Globus pallidus (tissue), 1 donor: Measurements from ENCODE around the gene IPO9.

ENCODE experiments used
- DNase-seq: peaks from one replicate; pipeline ENCODE4 v3.0.0-alpha.2; 2015; ENCODE audit warnings: low spot score

The IPO9 gene

DNA sequence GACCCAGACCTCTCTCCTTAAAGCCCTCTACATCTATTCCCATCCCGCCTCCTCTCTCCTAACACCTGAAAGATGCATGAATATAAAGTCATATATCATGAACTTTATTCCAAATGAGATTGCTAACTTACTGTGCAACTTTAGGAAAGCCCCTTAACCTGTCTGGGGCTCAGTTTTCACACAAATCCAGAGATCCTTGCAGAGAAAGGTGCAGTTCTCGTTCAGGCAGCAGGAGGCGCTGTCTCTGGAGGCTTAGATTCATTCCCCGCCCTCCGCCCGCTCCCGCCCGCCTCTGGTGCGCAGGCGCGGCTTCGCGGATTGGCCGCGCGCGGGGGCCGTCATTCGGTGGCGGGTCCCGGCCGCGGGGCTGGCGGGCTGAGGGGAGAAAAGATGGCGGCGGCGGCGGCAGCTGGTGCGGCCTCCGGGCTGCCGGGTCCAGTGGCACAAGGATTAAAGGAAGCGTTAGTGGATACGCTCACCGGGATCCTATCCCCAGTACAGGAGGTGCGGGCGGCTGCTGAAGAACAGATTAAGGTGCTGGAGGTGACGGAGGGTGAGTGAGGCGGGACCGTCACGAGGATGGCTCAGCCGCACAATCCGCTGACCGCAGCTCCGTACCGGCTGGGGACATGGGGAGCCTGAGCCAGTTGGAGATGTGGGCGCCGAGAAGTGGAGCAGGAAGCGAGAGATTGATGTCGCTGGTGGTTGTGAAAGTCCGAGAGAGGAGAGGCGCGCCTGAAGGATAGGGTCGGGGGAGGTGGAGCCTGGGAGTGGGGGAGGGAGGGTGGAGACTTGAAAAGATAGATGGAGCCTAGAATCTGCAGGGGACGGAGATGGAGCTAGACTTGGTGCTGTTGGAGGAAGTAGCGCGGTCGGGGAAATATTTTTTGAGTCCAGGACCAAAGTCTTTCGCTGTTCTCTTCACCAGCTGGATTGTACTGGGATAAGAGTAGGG is at the start of gene IPO9:
Gene IPO9 (plus strand): TSS at position 338 of the 955 bp plus-strand sequence. CDS start 53 bp downstream, at position 391.
- DNase-seq, result peak; percentile 90

DNA sequence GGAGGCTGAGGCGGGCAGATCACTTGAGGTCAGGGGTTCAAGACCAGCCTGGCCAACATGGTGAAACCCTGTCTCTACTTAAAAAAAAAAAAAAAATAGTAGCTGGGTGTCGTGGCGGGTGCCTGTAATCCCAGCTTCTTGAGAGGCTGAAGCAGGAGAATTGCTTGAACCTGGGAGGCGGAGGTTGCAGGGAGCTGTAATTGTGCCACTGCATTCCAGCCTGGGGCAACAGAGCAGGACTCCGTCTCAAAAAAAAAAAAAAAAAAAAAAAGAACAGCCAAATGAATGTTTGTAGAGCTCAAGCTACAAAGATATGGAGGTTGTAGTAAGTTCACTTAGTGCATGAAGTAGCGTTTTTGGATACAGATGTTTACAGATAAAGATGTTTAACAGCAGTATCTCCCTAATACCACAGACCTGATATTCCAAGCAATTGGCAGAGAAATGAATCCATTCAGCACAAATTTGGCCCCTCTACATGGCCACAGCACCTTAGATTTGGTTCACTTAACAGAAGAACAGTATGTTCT is 49.5 kb upstream of the IPO9 start:
- no peak for DNase-seq

DNA sequence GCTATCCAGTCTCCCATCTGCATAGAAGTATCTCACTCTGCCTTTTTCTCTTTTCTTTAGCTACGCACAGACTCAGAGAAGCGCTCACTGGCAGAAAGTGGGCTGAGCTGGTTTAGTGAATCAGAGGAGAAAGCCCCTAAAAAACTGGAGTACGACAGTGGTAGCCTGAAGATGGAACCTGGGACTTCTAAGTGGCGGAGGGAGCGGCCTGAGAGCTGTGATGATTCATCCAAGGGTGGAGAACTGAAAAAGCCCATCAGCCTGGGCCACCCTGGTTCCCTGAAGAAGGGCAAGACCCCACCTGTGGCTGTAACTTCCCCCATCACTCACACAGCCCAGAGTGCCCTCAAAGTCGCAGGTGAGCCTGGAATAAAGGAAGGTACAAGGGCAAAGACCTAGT is 48.0 kb upstream of the IPO9 start:
- no peak for DNase-seq

DNA sequence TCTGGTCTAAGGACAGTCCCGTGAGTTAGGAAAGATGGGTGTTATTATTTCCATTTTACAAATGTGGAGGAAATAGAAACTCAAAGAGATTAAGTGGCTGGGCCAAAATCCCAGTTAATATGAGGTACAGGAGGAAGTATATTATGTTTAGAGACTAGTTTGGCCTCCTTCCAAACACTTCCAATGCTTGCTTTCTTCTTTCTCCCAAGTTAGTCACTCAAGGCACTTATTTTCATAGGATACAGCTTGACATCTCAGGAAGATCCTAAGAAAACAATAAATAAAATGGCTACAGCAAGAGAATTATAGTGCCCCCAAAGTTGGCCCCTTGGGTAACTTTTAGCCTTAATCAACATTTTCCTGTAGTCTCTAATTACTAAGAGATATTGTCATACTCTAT is 47.5 kb upstream of the IPO9 start:
- DNase-seq, result no peak

DNA sequence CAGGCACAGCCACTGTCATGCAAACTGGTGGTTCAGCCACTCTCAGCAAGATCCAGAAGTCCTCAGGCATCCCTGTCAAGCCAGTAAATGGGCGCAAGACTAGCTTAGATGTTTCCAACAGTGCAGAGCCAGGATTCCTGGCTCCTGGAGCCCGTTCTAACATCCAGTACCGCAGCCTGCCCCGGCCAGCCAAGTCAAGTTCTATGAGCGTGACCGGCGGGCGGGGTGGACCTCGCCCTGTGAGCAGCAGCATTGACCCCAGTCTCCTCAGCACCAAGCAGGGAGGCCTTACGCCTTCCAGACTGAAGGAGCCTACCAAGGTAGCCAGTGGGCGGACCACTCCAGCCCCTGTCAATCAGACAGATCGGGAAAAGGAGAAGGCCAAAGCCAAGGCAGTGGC is 46.6 kb upstream of the IPO9 start:
- DNase-seq, result no peak

DNA sequence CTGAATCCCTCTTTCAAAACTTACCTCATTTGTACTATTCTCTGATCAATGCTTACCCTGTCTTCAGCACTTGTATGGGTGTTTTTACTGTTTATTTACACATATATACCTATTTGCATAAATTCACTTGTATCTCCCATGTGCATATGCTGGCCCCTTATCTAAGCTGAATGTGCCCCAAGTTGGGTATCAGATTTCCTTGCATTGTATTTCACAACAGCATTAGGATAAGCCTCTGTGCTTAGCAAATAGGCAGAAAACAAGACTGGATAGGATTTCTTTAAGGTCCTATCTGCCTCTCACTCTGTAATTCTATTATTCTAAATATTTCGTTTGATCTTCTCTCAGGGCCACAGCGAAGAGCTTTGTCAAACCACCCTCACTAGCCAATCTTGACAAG is 45.9 kb upstream of the IPO9 start:
- DNase-seq, result no peak

DNA sequence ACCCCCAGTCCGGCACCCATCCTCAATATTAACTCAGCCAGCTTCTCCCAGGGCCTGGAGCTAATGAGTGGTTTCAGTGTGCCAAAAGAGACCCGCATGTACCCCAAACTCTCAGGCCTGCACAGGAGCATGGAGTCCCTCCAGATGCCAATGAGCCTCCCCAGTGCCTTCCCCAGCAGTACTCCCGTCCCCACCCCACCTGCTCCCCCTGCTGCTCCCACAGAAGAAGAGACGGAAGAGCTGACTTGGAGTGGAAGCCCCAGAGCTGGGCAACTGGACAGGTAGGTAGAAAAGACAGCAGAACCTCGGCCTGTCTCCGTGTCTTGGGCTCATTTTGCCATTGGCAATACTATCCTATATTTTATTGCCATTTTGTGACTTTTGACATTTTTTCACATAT is 45.4 kb upstream of the IPO9 start:
- DNase-seq, result no peak

DNA sequence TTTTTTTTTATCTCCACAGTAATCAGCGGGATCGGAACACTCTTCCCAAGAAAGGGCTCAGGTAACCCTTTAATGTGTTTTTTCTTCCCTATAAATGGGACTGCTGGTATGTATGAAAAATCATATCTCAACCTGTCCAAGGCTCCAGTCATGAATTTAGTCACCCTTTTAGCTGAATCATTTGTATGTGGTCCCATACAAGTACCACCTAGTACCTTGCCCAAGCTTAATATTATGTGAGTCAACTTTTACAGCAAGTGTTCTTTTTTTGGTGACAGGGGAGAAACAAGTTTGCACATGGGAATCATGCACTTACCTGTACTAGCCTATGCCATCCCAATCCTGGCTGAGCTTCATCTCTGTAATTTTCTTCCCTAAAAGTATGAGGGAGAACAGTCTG is 43.7 kb upstream of the IPO9 start:
- no peak for DNase-seq

DNA sequence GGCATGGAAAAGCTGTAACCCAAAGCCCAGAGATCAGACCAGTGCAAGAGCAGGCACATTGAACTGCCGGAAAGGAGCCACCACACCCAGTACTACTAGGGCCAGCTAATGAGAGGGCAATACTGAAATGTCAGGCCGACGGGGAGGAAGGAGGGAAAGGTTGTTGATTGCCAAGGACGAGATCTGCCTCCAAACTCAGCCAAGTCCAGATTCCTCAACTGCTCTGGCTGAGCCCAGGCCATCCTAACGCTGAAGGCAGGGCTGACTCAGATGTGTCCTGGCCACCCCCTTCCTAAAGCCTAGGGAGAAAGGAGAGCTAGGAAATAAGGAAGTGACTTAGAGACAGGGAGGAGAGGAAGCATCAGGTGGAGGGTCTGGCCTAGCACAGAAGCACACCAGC is 42.1 kb upstream of the IPO9 start:
- DNase-seq, result no peak

DNA sequence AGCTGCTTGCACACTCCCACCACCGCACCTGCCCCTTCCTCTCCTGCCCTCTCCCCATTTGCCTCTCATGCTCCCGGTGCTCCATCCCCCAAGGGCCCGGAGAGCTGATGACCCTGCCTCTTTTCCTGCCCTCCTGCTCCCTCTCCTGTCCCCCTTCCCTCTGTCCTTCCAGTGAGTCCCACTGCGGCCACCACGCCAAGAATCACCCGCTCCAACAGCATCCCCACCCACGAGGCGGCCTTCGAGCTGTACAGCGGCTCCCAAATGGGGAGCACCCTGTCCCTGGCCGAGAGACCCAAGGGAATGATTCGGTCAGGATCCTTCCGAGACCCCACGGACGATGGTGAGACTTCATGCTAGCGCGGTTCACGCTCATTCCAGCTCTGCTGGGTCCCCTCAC is 40.7 kb upstream of the IPO9 start:
- DNase-seq, result no peak

DNA sequence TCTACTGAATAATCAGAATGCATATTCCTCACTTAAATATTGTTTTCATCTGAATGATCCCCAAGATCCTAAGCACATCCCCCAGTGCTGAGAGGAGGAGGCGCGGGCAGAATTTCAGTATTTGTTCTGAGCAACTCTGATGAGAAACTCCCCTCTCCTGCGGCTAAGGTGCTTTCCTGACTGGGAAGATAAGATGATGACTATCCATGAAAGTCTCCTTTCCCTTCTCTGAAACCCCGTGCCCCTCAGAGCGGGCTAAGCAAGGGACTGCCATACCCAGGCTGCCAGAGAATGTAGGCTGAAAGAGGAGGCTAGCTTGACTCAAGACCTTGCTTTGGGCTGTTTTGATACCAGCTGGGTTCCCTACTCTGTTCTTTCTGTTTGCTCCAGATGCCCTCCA is 39.7 kb upstream of the IPO9 start:
- DNase-seq, result no peak

DNA sequence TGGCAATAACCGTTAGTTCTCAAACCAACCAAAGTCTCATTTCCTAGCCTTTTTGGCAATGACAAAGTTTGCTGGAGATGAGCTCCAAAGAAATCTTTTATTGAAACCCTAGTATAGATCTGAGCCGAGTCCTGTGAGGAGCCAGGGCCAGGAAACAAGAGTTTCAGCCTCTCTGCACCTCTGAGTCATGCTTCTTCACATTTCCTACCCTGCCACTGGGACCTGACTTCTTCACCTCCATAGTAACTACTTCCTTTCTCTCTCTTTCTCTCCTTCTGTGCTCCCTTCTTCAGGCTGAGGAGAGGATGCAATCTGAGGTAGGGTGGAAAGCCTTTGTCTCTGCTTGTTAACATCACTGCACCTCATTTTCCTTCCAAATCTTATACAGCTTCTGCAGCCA is 38.7 kb upstream of the IPO9 start:
- no peak for DNase-seq

DNA sequence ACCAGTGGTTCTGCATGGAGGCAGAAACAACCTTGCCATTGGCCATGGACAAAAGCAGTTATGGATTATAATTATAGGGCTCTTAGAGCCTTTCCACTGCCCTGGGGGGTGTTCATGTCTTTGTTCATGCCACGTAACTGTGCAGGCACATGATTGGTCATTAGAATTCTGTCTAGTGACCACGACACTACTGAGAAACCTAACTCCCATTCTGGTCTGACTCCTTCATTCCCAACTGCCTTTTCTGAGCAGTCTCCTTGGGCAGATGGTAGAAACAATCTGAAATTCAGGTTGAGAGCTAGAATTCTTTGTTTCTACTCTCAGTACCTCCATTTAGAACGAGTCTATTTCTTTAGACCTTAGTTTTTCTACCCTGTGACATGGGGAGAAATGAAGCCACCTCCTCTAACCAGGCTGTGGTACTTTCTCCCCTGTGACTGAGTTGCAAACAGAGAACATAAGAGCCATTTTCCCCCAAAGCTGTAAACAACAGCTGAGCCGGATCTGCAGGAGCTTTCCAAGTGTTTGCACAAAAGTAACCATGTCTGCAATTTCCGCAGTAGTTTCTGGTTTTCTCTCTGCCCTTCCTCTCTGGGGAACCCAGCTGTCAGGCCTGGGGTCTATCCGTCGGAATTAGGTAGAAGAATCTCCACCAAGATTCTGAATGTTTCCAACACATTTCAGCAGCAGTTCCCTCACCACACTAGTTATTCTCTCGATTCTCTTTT is 37.7 kb upstream of the IPO9 start:
- DNase-seq, result peak; percentile 86

DNA sequence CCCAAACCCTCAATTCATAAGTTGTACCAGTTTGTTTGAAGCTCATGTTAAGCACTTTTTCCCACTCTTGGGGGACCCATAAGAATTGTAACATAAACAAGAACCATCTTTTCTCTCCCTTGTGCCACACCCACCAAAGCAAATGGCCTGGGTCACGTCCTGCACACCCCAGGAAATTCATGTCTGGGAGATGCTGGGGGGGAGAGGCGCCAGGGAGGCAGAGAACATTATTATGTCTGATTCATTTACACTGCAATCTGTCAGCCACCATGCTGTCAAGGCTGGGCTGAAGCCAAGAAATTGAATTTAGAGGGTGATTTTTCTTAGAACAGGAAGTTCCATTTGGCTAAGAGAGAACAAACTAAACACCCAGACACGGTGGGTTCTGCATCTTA is 37.2 kb upstream of the IPO9 start:
- DNase-seq, result no peak

DNA sequence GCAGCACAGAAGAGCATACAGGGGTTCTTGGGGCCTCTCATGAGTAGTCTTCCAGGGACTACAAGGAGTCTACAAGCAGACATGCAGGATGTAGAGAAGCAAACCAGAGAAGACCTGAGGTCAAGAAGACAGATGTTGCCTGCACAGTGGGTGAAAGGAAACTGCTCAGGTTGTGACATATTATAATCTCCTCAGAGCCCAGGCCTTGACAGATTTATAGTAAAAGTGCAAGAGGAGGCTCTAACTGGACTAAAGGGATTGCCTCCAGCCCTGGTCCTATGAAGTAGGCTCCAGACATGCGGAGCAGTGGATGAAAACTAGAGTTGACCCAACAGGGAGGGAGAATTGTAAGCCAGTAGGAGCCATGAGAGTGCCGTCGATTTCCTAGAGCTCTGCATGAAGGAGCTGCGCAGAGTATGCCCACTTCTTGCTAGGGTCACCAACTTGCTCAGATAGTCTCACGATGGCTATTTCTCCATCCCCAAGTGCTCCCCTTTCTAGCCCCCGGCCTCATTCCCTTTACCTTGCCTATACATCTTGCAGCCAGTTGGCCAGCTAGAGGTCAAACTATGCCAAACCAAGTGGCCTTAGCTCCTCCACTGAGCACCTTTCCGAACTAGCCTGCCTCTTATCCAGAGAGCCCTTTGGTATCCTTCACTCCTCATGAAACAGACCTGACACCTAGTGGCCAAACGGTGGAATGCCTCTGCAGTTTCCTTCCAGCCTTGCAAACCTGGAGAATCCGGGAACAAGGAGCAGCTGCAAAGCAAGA is 36.2 kb upstream of the IPO9 start:
- DNase-seq, result peak; percentile 90

DNA sequence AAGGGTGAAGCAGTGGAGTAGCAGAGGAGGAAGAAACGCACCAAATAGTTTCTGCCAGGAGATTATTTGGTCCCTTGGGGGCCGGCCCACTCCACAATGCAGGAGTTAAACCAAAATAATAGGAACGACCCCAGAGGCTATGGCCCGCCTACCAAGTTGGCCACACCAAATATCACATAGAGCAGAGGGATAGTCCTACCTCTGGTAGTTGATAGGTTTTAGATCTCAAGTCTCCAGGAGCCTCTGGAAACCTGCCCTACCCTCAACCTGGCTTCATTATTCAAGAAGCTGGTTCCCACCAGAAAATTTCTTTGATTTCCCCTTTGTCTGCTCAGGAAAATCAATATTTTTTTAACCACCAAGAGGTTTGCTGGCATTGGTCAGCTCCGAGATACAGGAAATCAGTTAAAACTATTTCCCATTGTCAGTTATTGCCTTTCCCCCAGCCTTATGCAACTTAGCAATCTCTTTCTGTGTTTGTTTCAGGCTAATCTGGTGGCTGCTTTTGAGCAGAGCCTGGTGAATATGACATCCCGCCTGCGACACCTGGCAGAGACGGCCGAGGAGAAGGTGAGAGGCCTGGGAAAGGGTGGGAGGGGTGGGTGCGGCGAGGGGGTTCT is 35.5 kb upstream of the IPO9 start:
- no peak for DNase-seq

DNA sequence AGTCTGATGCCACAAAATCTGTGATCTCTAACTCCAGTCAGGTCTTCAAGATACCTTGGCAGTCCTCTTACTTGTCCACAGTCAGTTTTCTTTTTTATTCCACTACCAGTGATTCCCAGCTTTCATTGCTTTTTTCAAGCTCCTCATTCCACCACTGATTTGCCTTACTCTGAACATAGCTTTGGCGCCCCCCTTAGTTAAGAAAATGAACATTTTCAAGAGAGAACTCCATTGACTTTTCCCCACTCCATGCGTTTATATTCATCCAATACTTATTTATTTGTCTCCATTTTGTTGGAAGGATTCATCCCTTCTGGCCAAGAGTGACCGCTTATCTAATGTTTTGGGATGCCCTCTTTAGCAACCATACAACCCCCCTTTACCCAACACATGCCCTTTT is 33.9 kb upstream of the IPO9 start:
- DNase-seq, result no peak

DNA sequence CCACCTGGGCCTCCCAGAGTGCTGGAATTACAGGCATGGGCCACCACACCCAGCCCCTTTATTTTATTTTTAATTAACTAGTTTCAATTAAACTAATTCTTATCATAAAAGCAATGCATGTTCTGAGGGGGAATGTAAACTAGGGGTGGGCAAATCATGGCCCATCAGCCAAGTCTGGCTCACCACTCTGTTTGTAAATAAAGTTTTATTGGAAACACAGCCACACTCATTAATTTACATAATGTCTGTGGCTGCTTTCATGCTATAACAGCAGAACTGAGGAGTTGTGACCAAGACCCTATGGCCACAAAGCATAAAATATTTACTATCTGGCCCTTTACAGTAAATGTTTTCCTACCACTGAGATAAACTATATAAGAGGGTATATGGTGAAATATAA is 28.7 kb upstream of the IPO9 start:
- DNase-seq, result no peak

DNA sequence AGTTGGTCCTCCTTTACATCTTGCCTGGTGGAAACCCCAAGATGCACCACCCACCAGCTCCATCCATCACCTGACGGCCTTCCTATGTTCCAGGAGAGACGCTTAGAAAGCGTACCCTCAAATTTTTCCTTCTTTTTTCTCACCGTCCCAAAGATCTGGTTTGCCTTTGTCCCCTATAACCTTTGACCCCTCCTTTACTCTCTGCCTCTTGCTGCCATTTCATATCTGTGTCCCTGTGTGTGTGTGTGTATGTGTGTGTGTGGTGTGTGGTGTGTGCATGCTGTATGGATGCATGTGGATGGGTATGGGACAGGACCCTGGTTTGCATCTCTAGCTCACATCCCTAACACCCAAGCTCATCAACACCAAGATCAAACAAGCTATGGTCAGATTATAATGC is 22.2 kb upstream of the IPO9 start:
- no peak for DNase-seq

DNA sequence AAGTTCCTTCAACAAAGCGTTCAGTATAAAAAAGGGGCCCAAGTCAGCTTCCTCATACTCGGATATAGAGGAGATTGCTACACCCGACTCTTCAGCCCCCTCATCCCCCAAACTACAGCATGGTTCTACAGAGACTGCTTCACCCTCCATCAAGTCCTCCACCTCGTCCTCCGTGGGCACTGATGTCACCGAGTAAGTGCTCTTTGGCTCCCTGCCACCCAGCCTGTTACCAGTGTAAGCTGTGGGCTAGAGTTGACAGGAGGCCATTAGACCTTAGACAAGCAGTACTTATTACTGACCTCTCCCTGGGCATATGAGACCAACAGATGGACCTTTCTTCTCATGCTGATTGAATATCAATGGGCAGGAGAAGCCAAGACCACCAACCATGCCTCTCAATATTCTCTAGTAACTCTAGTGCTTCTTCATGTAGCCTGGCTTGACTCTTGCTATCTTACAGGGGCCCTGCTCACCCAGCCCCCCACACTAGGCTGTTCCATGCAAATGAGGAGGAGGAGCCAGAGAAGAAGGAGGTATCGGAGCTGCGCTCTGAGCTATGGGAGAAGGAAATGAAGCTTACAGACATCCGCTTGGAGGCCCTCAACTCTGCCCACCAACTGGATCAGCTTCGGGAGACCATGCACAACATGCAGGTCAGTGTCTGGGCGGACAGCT is 20.9 kb upstream of the IPO9 start:
- no peak for DNase-seq

DNA sequence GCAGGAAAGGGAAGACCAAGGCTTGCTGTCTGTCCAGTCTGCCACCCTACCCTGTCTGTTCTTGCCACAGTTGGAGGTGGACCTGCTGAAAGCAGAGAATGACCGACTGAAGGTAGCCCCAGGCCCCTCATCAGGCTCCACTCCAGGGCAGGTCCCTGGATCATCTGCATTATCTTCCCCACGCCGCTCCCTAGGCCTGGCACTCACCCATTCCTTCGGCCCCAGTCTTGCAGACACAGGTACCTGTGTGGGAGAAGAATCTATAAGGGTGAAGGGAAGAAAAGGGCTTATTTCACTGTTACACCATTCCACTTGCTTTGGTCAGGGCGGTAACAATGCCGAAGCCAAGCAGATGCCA is 20.3 kb upstream of the IPO9 start:
- no peak for DNase-seq
